ENCODE measurements around the gene NOS3.

Gene NOS3

GRCh38 chr7:150990416-150991186, at the start of gene NOS3:
Gene NOS3, plus strand, starts transcription at chr7:150991017. Its CDS starts 2,787 bp downstream, at chr7:150993804.
- DNase-seq = no peak

GRCh38 chr7:150941351-150942000, 49.3 kb upstream of the NOS3 start:
- no peak for DNase-seq

- no peak for DNase-seq
These were observed 48.7 kb upstream of the NOS3 start for GRCh38 chr7:150942001-150942590.

- DNase-seq = no peak
These were observed 48.0 kb upstream of the NOS3 start for GRCh38 chr7:150942591-150943452.

- no peak for DNase-seq
These were observed 47.4 kb upstream of the NOS3 start for GRCh38 chr7:150943453-150943814.

- DNase-seq = no peak
These were observed 46.5 kb upstream of the NOS3 start for GRCh38 chr7:150944066-150945042.

- no peak for DNase-seq
These were observed 45.5 kb upstream of the NOS3 start for GRCh38 chr7:150945171-150945852.

- DNase-seq = no peak
These were observed 44.9 kb upstream of the NOS3 start for GRCh38 chr7:150945853-150946420.

GRCh38 chr7:150946421-150947240, 44.2 kb upstream of the NOS3 start:
- DNase-seq = no peak

- DNase-seq = no peak
These were observed 43.5 kb upstream of the NOS3 start for GRCh38 chr7:150947241-150947745.

- DNase-seq = no peak
These were observed 42.8 kb upstream of the NOS3 start for GRCh38 chr7:150947761-150948651.

- DNase-seq = no peak
These were observed 42.0 kb upstream of the NOS3 start for GRCh38 chr7:150948791-150949251.

- no peak for DNase-seq
These were observed 41.3 kb upstream of the NOS3 start for GRCh38 chr7:150949564-150949963.

- DNase-seq = no peak
These were observed 40.8 kb upstream of the NOS3 start for GRCh38 chr7:150949971-150950491.

GRCh38 chr7:150950496-150951180, 40.2 kb upstream of the NOS3 start:
- DNase-seq = no peak

GRCh38 chr7:150951181-150951520, 39.7 kb upstream of the NOS3 start:
- DNase-seq = no peak

- DNase-seq = no peak
These were observed 39.3 kb upstream of the NOS3 start for GRCh38 chr7:150951521-150951920.
